Breast epithelium (tissue), 4 donors: Measurements from ENCODE around the gene APBB2. TPM values are rescaled to one million over a fixed set of nuclear protein-coding genes. Genes with fewer than 3 reads are reported as not detected.
A peak's percentile ranks its signal among the peaks of the same experiment; 100 is the strongest.

Experiments used
- DNase-seq, 2 donors: peaks; one replicate each; pipeline ENCODE4 v3.0.0-alpha.2; 2019; ENCODE audit warnings: low spot score in 2 of 2
- H3K27ac ChIP-seq, 2 donors: fragments of 200-600 bp; sonication (generic) in 1 of 2; one replicate each; pipeline ENCODE4 v1.5.1; 2016 to 2019; ENCODE audit warnings: mild to moderate bottlenecking in 1 of 2
- H3K27me3 ChIP-seq, 2 donors: fragments of 200-600 bp; sonication (generic) in 1 of 2; one replicate each; pipeline versions ENCODE4 v1.5.1 to v1.6.0; 2017 to 2019; ENCODE audit warnings: control low read depth in 1 of 2, mild to moderate bottlenecking in 1 of 2
- H3K36me3 ChIP-seq: fragments of 200-600 bp; one replicate; pipeline ENCODE4 v1.5.1; 2019
- H3K4me1 ChIP-seq, 2 donors: fragments of 200-600 bp; sonication (generic); one replicate each; pipeline ENCODE4 v1.5.1; 2016 to 2019; ENCODE audit warnings: control low read depth in 1 of 2
- H3K4me3 ChIP-seq, 3 donors: fragments of 200-600 bp; sonication (generic); 1 replicate in 2 of 3; 2 replicates in 1 of 3; pipeline ENCODE4 v1.5.1; 2016 to 2019; ENCODE audit warnings: mild to moderate bottlenecking in 3 of 3, moderate library complexity in 2 of 3
- H3K9me3 ChIP-seq, 2 donors: fragments of 200-600 bp; sonication (generic) in 1 of 2; one replicate each; pipeline ENCODE4 v1.5.1; 2016 to 2019; ENCODE audit warnings: control low read depth in 1 of 2
- CTCF ChIP-seq, 3 donors: fragments of 450-650 bp; IDR thresholded peaks; one replicate each; pipeline ENCODE4 v1.5.1; 2016 to 2017; ENCODE audit warnings: antibody characterized with exemption in 3 of 3, mild to moderate bottlenecking in 3 of 3, moderate library complexity in 3 of 3
- POLR2A ChIP-seq: fragments of 450-650 bp; IDR thresholded peaks from one replicate; pipeline ENCODE4 v1.6.1; 2016; ENCODE audit warnings: antibody characterized with exemption, mild to moderate bottlenecking, moderate library complexity
- POLR2AphosphoS5 ChIP-seq, 3 donors: sonication (generic); formaldehyde crosslinking; IDR thresholded peaks; one replicate each; pipeline ENCODE4 v1.6.1; 2017; ENCODE audit warnings: antibody characterized with exemption in 3 of 3
- intact Hi-C: fragments of 100-400 bp; cut with DNase I; formaldehyde crosslinking; loops from one replicate; pipeline ENCODE4 v1.15.1; 2023; ENCODE audit warnings: low total_unique reads
- total RNA-seq, 3 donors: library from RNA; depleted of rRNA; stranded (reverse); fragments of >200 nt; gene quantifications; one replicate each; pipeline ENCODE4 v1.1.0, GENCODE V29; 2016

APBB2 gene
- total RNA-seq, 3 donors from 2014 or later = 87.4 to 192 (median 153) TPM

- Histone ChIP-seq H3K36me3 (no peaks in the 10 kb centered on the region), H3K27ac (no peak overlapping the region), H3K4me1 (no peaks in the 10 kb centered on the region), H3K4me3 (no peak overlapping the region), H3K9me3 (no peaks in the 10 kb centered on the region), H3K27me3 (no peaks in the 10 kb centered on the region)
- TF ChIP-seq CTCF (IDR thresholded peaks at IDR 0.05) (no peak), POLR2A (no peak), POLR2AphosphoS5 (IDR thresholded peaks at IDR 0.05) (no peak)
- no peak for DNase-seq
- intact Hi-C loops = no loop called here
Observed at GRCh38 chr4:41161355-41161754, 53.0 kb downstream of the APBB2 start.

- intact Hi-C loops = no loop called here
- Histone ChIP-seq H3K27me3 (no peaks in the 10 kb centered on the region), H3K27ac (no peak overlapping the region), H3K4me1 (no peaks in the 10 kb centered on the region), H3K9me3 (no peaks in the 10 kb centered on the region), H3K36me3 (no peaks in the 10 kb centered on the region), H3K4me3 (no peak overlapping the region)
- TF ChIP-seq CTCF (IDR thresholded peaks at IDR 0.05) = no peak
- no peak for TF ChIP-seq POLR2AphosphoS5 (IDR thresholded peaks at IDR 0.05)
- no peak for TF ChIP-seq POLR2A
- DNase-seq = no peak
Observed at GRCh38 chr4:41160856-41161255, 53.5 kb downstream of the APBB2 start.

GRCh38 chr4:41160012-41160789, 54.1 kb downstream of the APBB2 start:
- DNase-seq = no peak
- TF ChIP-seq POLR2A (no peak), POLR2AphosphoS5 (IDR thresholded peaks at IDR 0.05) (no peak), CTCF (IDR thresholded peaks at IDR 0.05) (no peak)
- intact Hi-C loops = no loop called here
- Histone ChIP-seq H3K36me3 (no peaks in the 10 kb centered on the region), H3K4me3 (no peak overlapping the region), H3K4me1 (no peaks in the 10 kb centered on the region), H3K27ac (peak overlapping the region in 1 of 2 donors; percentile 38), H3K27me3 (no peaks in the 10 kb centered on the region), H3K9me3 (no peaks in the 10 kb centered on the region)

GRCh38 chr4:41158756-41159155, 55.6 kb downstream of the APBB2 start:
- Histone ChIP-seq H3K36me3 (no peaks in the 10 kb centered on the region), H3K4me1 (no peaks in the 10 kb centered on the region), H3K9me3 (no peaks in the 10 kb centered on the region), H3K27me3 (no peaks in the 10 kb centered on the region), H3K4me3 (no peak overlapping the region), H3K27ac (no peak overlapping the region)
- DNase-seq = no peak
- no peak for TF ChIP-seq CTCF (IDR thresholded peaks at IDR 0.05)
- TF ChIP-seq POLR2AphosphoS5 (IDR thresholded peaks at IDR 0.05) = no peak
- intact Hi-C loops = loop anchor here (10.0 kb wide), 2 partner anchors 46 to 1276 kb away; no protein-coding TSS in a partner anchor

GRCh38 chr4:41158274-41158673, 56.1 kb downstream of the APBB2 start:
- intact Hi-C loops = loop anchor here (10.0 kb wide), 2 partner anchors 47 to 1277 kb away; no protein-coding TSS in a partner anchor
- Histone ChIP-seq H3K27ac (no peak overlapping the region), H3K4me1 (no peaks in the 10 kb centered on the region)

More at GRCh38 chr4:41158274-41158673, 56.1 kb downstream of the APBB2 start:
- no peaks in the 10 kb centered on the region for H3K36me3 ChIP-seq
- H3K9me3 ChIP-seq = no peaks in the 10 kb centered on the region
- no peak for DNase-seq
- no peak overlapping the region for H3K4me3 ChIP-seq
- no peaks in the 10 kb centered on the region for H3K27me3 ChIP-seq
- TF ChIP-seq POLR2AphosphoS5 (IDR thresholded peaks at IDR 0.05) (no peak), CTCF (IDR thresholded peaks at IDR 0.05) (no peak), POLR2A (no peak)
